ACC112 (cell line): ENCODE measurements around the gene GRB10.

Experiments used
- H2AFZ ChIP-seq: fragments of 200-600 bp; sonication (generic); one replicate; pipeline ENCODE4 v1.6.0; 2017; ENCODE audit warnings: antibody characterized with exemption, low read length; ENCODE audit not compliant: unreplicated experiment
- H3K27ac ChIP-seq: fragments of 200-600 bp; sonication (generic); 2 replicates; pipeline ENCODE4 v1.5.1; 2014; ENCODE audit warnings: low read depth, mild to moderate bottlenecking, antibody characterized with exemption, low read length, moderate library complexity
- H3K27me3 ChIP-seq: fragments of 200-600 bp; sonication (generic); 2 replicates; pipeline ENCODE4 v1.6.1; 2014; ENCODE audit warnings: mild to moderate bottlenecking, antibody characterized with exemption, low read length, moderate library complexity, mixed read lengths; ENCODE audit not compliant: insufficient read depth
- H3K36me3 ChIP-seq: fragments of 200-600 bp; sonication (generic); 2 replicates; pipeline ENCODE4 v1.6.1; 2016; ENCODE audit warnings: mild to moderate bottlenecking, antibody characterized with exemption, low read length, moderate library complexity, mixed read lengths; ENCODE audit not compliant: insufficient read depth
- H3K4me1 ChIP-seq: fragments of 200-600 bp; sonication (generic); one replicate; pipeline ENCODE4 v1.6.1; 2016; ENCODE audit warnings: low read length, mixed read lengths; ENCODE audit not compliant: insufficient read depth, unreplicated experiment, control insufficient read depth
- H3K4me3 ChIP-seq: fragments of 200-600 bp; sonication (generic); 2 replicates; pipeline ENCODE4 v1.5.1; 2014; ENCODE audit warnings: mild to moderate bottlenecking, low read depth, low read length
- H3K79me2 ChIP-seq: fragments of 200-600 bp; sonication (generic); one replicate; pipeline ENCODE4 v1.6.0; 2016; ENCODE audit warnings: low read length; ENCODE audit not compliant: control insufficient read depth, unreplicated experiment, insufficient read depth

Gene GRB10

DNA sequence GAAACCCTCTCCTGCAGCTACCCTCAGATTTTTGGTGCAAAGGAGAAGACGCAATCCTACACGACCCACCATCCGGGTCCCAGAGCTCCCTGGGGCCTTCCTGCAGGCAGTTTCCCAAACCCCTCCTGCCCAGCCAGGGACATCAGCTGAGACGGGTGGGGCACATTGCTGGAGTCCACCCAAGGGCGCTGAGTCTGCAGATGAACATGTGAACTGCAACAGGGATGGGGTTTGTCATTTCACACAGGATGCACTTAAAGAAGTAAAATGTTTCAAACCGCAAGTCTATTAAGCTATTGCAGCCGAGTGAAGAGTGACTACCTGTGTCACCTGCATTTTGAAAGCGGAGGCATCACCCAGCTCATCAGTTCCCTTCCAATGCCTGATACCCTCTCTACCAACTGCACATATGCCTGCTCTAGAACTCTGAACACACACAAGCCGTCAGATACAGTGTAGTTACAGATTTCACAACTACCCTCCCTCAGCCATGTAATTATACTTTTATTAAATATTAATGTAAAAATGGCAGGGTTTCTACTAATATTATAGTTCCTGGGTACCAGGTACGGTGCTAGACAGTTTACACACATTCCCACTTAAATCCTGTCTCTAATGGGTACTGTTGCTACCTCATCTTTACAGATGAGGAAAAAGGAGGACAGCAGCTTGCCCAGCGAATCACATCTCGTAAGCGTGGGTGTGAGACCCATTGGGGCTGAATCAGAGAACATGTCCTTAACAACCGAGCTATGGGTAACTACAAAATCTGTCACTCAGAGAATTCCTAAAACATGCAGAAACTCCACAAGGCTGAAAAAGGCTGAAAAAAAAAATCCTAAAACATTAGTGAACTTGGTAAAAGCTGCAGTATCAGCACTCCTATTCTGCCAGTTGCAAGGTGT is 71.2 kb downstream of the GRB10 start:
- H3K4me3 ChIP-seq: no peak overlapping the region
- peaks cover 46% of the 10 kb centered on the region for H3K79me2 ChIP-seq
- H3K27me3 ChIP-seq: no peaks in the 10 kb centered on the region
- H3K27ac ChIP-seq: no peak overlapping the region
- H2AFZ ChIP-seq: no peak overlapping the region
- no peaks in the 10 kb centered on the region for H3K36me3 ChIP-seq
- H3K4me1 ChIP-seq: peaks cover 23% of the 10 kb centered on the region

DNA sequence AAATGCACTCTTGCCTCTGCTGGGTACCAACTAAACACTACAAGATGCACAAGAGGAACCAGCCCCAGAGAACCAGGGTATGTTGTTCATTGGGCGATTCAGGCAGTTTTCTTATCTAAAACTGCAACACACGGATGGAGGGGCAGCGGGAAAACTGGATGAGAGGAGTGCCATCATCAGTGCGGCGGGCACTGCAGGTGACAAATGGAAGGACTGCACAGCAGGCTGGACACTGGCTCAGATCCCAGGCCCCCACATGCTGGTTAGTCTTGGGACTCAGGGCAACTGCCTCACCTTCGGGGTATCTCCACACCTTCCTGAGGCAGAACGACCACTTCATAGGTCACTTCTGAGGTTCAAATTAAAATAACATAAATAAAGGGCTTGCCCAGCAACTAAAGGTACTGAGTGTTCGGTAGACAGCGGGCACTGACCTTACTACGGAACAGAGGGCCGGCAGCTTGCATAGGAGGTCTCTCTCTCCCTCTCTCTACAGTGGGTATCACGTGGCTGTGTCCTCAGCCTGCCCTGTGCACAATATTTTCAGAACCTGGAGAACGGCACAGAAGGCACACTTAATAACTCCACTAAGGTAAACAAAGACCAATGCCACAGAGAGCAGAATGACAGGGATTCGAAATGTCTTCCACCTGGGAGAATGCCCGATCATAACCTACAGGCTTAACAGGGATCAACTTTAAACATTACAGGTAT is 72.1 kb downstream of the GRB10 start:
- Histone ChIP-seq H3K27me3 (no peaks in the 10 kb centered on the region), H3K79me2 (peaks cover 37% of the 10 kb centered on the region), H2AFZ (no peak overlapping the region), H3K27ac (no peak overlapping the region), H3K4me3 (no peak overlapping the region), H3K4me1 (peaks cover 29% of the 10 kb centered on the region), H3K36me3 (no peaks in the 10 kb centered on the region)

DNA sequence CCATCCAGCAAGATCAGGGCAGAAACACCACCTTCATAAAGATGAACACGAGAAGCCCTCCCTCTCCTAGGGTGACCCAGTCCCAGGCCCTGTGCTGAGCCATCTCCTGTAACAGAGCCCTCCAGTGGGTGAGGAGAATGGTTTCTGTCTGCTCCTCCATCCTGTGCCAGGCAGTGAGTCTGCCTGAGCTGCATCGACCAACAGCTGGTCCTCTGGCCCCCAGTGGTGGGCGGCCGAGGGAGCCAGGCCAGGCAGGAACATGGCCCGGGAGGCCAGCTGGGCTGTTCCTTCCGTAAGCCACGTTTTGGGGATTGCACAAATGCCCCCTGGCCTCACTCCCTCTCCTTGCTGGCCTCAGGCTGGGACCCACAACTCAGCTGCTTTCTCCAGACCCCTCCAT is 73.5 kb downstream of the GRB10 start:
- H3K4me1 ChIP-seq: peaks cover 30% of the 10 kb centered on the region
- H3K27me3 ChIP-seq: no peaks in the 10 kb centered on the region
- H3K36me3 ChIP-seq: peaks cover 3% of the 10 kb centered on the region; the same call in 1 of the 2 replicates
- no peak overlapping the region for H3K27ac ChIP-seq
- no peak overlapping the region for H2AFZ ChIP-seq
- peaks cover 33% of the 10 kb centered on the region for H3K79me2 ChIP-seq
- no peak overlapping the region for H3K4me3 ChIP-seq

DNA sequence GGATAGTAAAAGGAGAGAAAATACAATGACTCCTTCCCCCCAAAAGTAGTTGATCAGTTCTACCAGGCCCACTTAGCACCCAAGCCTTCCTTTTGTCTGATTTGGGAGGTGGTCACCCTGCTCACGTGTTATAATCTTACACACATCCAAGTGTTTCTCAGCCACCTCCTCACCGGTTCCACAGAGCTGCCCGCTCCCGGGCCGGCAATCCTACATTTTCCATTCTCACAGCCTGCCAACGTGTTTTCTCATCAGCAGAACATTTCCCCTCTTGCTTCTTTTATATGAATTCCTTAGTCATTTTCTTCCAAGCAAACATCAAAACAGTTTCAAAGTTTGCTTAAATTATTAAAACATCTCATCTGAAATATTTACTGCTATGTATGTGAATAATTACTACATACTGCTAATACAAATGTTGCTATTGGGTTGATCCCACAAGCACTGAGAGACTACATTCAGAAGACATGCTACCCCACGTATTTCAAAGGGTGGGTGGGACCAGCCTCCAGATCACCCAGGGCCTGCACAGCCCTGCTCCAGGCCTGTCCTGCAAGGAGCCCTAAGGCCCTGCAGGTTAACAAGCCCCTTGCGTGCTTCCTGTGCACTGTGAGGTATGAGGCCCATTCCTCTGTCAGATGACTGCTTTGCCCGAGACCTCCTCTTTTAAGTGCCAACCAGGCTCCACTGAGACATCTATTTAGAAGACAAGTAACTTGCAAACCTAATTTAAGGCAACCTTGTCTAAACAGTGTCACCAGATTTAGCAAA is 75.3 kb downstream of the GRB10 start:
- Histone ChIP-seq H3K4me1 (peaks cover 24% of the 10 kb centered on the region), H3K36me3 (peaks cover 4% of the 10 kb centered on the region; the same call in 1 of the 2 replicates), H3K27me3 (no peaks in the 10 kb centered on the region), H3K4me3 (no peak overlapping the region), H2AFZ (no peak overlapping the region), H3K79me2 (peaks cover 18% of the 10 kb centered on the region), H3K27ac (no peak overlapping the region)

DNA sequence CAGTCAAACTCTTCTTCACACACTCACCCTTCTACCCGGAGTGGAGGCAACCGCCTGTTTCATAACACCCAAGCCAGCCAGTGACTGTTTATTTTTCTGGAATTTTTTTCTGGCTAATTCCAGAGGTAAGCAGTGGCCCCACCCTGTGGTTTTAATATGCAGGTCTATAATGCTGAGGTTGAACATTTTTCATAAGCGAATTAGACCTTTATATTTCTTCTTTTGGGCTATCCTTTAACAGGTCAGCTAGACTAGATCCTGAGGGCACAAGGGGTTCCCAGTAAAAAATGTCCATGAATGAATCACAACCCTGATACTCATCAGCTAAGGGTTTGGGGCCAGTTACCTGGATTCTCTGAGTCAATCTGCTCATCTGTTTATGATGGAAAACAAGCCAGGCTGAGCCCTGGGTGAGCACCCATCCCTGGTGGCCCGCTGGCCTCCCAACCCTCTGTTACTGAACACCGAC is 76.2 kb downstream of the GRB10 start:
- H3K27me3 ChIP-seq: no peaks in the 10 kb centered on the region
- H3K79me2 ChIP-seq: peaks cover 17% of the 10 kb centered on the region
- H3K4me3 ChIP-seq: no peak overlapping the region
- no peak overlapping the region for H2AFZ ChIP-seq
- no peak overlapping the region for H3K27ac ChIP-seq
- peaks cover 10% of the 10 kb centered on the region; the same call in 1 of the 2 replicates for H3K36me3 ChIP-seq
- H3K4me1 ChIP-seq: peaks cover 15% of the 10 kb centered on the region

DNA sequence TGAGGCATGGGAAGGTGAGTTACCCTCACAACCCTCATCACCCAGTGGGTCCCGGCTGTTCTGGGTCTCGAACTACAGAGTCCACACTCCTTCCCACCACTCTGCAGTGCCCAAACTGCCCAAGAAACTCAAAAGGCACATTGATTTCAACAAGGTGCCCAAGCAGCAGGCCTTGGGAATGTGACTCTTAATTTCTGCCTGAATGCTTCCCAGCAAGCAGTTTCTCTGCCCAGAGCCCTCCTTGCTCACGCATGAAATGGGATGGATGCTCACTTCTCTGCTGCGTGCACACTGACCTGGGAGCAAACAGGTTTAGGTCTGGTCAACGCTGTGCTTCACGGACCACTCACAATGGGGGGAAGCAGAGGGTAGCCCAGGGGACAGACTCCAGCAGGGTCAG is 77.9 kb downstream of the GRB10 start:
- H2AFZ ChIP-seq: no peak overlapping the region
- peaks cover 10% of the 10 kb centered on the region for H3K4me1 ChIP-seq
- H3K27ac ChIP-seq: no peak overlapping the region
- H3K4me3 ChIP-seq: no peak overlapping the region
- H3K79me2 ChIP-seq: peaks cover 14% of the 10 kb centered on the region
- H3K27me3 ChIP-seq: no peaks in the 10 kb centered on the region
- H3K36me3 ChIP-seq: peaks cover 11% of the 10 kb centered on the region; the same call in 1 of the 2 replicates

DNA sequence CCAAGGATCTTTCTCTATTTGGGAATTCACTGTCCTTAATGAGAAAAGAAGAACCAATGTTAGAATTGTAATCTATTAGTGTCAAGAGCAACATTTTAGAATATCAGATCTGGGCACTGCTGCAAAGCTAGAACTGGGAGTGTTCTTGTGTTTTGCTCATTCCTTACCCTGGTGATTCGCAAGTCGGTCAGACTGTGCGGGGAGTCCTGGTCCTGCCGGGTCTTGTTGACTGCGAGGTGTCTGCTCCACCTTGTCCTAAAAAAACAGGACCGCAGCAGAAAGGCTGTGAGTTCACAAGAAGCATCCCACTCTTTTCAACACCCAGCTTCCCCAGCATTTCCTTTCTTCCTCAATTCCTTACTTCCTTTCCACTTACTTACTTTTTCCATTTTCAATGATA is 79.0 kb downstream of the GRB10 start:
- H3K4me3 ChIP-seq: no peak overlapping the region
- H3K27ac ChIP-seq: no peak overlapping the region
- no peaks in the 10 kb centered on the region for H3K27me3 ChIP-seq
- peaks cover 11% of the 10 kb centered on the region; the same call in 1 of the 2 replicates for H3K36me3 ChIP-seq
- peaks cover 10% of the 10 kb centered on the region for H3K4me1 ChIP-seq
- peaks cover 14% of the 10 kb centered on the region for H3K79me2 ChIP-seq
- no peak overlapping the region for H2AFZ ChIP-seq

DNA sequence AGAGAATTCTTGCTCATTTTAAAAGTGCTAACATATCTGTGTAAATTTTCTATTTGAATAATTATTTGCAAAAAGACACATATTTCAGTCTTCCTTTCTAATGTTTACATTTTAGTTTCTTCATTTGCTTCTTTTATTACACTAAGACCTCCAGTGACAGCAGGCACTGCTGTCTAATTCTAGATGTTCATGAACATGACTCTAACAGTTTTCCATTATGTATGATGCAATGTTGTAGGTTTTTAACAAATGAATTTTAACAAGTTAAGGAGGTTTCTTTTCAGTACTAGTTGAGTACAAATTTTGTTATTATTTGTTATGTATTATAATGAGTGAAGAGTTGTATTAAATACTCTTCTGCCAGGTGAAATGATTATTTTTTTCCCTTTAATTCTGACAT is 83.6 kb downstream of the GRB10 start:
- H3K79me2 ChIP-seq: no peaks in the 10 kb centered on the region
- H3K27ac ChIP-seq: no peak overlapping the region
- no peaks in the 10 kb centered on the region for H3K4me1 ChIP-seq
- no peak overlapping the region for H2AFZ ChIP-seq
- no peak overlapping the region for H3K4me3 ChIP-seq
- H3K27me3 ChIP-seq: no peaks in the 10 kb centered on the region
- H3K36me3 ChIP-seq: peaks cover 8% of the 10 kb centered on the region; the same call in 1 of the 2 replicates

DNA sequence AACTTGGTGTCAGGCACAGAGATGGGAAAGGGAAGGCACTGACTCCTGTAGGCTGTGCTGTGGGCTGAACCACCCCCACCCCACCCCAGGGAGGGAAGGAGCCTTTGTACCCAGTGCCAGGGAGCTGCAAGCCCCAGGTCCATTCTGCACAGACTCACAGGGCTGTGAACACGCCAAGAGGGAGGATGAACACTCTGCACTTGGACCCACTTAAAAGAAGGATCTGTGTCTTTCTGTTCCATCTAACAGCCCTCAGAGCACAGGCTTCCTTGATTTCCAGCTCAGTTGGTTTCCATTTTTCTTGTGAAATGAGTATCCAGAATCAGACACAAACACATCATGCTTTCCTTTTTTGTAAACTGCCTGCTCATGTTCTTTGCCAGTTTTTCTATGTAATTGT is 84.9 kb downstream of the GRB10 start:
- Histone ChIP-seq H3K27ac (no peak overlapping the region), H2AFZ (no peak overlapping the region), H3K36me3 (peaks cover 8% of the 10 kb centered on the region; the same call in 1 of the 2 replicates), H3K4me1 (no peaks in the 10 kb centered on the region), H3K4me3 (no peak overlapping the region), H3K27me3 (no peaks in the 10 kb centered on the region), H3K79me2 (peaks cover 2% of the 10 kb centered on the region)
